ENCODE data around the gene POU2AF1. TPM values are rescaled to one million over a fixed set of nuclear protein-coding genes. Genes with fewer than 3 reads are reported as not detected.

The POU2AF1 gene
- total and polyA plus RNA-seq, 2 of the 13 experiments (the other 11 are each of a cell fraction or from before 2014, with no cell fraction given), result 1.9 to 3.6 TPM

DNA sequence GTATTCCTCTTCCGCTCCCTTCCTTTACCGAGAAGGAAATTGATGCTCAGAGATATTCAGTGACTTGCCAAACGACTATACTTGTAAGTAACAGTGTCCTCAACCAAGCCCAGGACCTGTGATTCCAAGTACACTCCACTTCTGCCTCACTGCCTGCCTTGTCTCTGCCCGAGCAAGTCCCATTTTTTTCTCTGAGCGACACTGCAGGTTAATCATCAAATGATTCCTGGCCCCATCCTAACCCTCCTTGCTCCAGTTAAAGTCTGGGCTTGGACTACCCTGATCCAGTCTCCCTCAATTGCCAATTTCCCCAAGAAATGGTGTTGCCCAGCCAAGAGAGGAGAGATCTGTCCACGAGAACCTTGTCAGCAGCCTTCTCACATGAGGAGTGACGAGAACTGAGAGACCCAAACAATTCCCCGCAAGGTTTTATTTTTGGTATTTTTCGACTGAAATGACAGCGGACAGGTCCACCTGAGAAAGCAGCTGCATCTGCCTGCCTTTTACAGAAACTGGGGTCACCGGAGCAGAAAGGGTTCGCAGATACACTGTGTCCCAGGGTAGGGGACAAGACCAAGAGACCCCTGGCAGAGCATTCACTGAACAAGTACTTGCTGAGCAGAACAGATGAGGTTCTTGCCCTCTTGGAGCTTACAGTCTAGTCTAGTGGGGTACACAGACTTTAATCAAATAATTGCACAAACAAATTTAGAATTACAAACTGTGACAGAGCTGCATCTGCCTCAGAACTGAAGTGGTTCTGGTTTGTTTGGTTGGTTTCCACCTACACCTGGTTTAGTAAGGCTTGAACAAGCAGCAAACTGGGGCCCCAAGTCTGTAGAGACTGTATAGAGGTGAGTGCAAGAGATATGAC lies 11.4 kb downstream of the POU2AF1 start (continued):
- TF ChIP-seq JUND (CRISPR knock-in tag; IDR thresholded peaks at IDR 0.05), result no peak
- TF ChIP-seq, protein P1, sequence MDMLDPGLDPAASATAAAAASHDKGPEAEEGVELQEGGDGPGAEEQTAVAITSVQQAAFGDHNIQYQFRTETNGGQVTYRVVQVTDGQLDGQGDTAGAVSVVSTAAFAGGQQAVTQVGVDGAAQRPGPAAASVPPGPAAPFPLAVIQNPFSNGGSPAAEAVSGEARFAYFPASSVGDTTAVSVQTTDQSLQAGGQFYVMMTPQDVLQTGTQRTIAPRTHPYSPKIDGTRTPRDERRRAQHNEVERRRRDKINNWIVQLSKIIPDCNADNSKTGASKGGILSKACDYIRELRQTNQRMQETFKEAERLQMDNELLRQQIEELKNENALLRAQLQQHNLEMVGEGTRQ (IDR thresholded peaks at IDR 0.05; ENCODE audit: low read depth, low read length), result no peak
- TF ChIP-seq, protein P1 (CRISPR knock-in tag; IDR thresholded peaks at IDR 0.05; ENCODE audit: borderline replicate concordance), result no peak

DNA sequence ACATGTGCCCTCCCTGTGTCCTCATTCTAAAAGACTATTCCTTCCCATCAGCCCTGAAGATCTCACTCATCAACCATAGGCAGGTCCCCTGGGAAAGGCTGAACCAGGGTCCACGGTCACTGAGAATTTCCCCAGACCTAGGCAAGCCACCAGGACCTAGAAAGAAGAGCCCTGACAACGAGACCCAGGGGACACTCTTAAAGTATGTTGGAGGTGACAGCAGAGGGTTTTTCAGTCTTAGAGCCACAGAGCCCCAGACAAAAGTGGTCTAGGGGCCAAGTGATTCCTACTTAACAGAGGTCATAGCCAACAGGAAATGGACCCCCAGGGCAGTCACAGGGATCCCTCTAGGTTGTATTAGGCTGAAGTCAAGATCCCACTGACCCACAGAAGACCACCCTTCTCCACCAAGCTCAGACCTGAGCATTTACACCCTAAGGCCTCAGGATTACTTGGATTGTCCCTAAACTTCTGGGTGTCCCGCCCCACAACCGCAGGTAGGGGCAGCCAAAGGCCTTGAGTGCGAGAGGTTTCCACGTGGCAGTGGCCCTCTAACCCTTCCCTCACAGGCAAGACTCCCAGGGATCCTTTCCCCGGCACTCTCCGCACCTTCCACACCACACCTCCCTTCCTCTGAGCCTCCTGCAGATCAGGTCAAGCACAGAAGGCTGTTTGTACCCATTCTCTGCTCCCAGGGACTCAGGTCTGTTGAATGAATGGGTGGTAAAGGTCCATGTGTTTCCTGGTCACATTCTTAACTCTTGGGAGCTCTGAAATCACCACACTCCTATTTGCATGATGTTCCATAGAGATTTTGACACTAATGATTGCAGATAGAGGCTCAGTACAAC lies 12.3 kb downstream of the POU2AF1 start:
- 0 out of 6 replicates have a peak overlapping the region, but pooled peaks of 1 of the 3 experiments have one; percentile 4 for H3K4me3 ChIP-seq (replicated peaks in 1 of 3; ENCODE audit: insufficient read depth in 1 of 3, low read depth in 2 of 3, low read length in 3 of 3)
- no peaks in the 10 kb centered on the region for H3K36me3 ChIP-seq (replicated peaks in 1 of 2; ENCODE audit: control insufficient read depth in 1 of 2, insufficient read depth in 2 of 2, low read length in 2 of 2)
- ATAC-seq (no peak; the same call in 1 of the 3 replicates), FAIRE-seq (no peak), DNase-seq (ENCODE audit: low spot score) (no peak)
- H4K20me1 ChIP-seq (ENCODE audit: insufficient read depth, low read length), result no peaks in the 10 kb centered on the region
- WGBS (ENCODE audit: low lambda C conversion rate), result 88% methylated on average over 6 of the region's 8 CpGs
- H3K27me3 ChIP-seq (ENCODE audit: control insufficient read depth in 1 of 2, insufficient read depth in 2 of 2, low read length in 2 of 2), result no peaks in the 10 kb centered on the region
- POLR2A ChIA-PET, result interaction anchor here (1.0 to 1.3 kb wide), 3 partner anchors 31 to 46 kb away, joined by 3 read pairs; no protein-coding TSS in a partner anchor
- no peak overlapping the region for H2AFZ ChIP-seq (ENCODE audit: low read length)
- H3K4me2 ChIP-seq (ENCODE audit: low read depth, low read length), result peak overlapping the region; percentile 55
- no peaks in the 10 kb centered on the region for H3K9me3 ChIP-seq (ENCODE audit: low read length)
- in situ Hi-C loops (cut with HindIII; ENCODE audit: extremely low pct_ligation_motif_present, low pct_unique_long_range_greater_than_20kb), result no loop called here
- intact Hi-C loops (cut with micrococcal nuclease; ENCODE audit: unreplicated experiment), result loop anchor here (1.0 kb wide), 1 partner anchor 29 kb away; no protein-coding TSS in a partner anchor
- peaks cover 76% of the 10 kb centered on the region for H3K4me1 ChIP-seq (ENCODE audit: insufficient read depth, low read length)
- CTCF ChIA-PET (ENCODE audit: low intra/inter-chr PET ratio, low total read pairs), result no interaction called here
- BruUV-seq (replicated peaks), result no TSS peak
- H3K79me2 ChIP-seq (ENCODE audit: insufficient read depth, low read length), result no peaks in the 10 kb centered on the region
- peak overlapping the region; percentile 98 for H3K27ac ChIP-seq (ENCODE audit: extremely low read length, insufficient read depth, low read length)
- H3K9ac ChIP-seq (ENCODE audit: insufficient read depth, low read depth, low read length), result peak overlapping the region; percentile 73
- TF ChIP-seq MAF1 (CRISPR knock-in tag; IDR thresholded peaks at IDR 0.05; ENCODE audit: borderline replicate concordance) (no peak), ZFP36L1 (CRISPR knock-in tag; IDR thresholded peaks at IDR 0.05) (0 out of 2 replicates have a peak, but pooled peaks have one; percentile 42), ZNF260 (CRISPR knock-in tag; IDR thresholded peaks at IDR 0.05; ENCODE audit: borderline replicate concordance, low read depth) (no peak), ZNF367 (CRISPR knock-in tag; IDR thresholded peaks at IDR 0.05; ENCODE audit: borderline replicate concordance) (no peak)
- TF ChIP-seq, protein P2, sequence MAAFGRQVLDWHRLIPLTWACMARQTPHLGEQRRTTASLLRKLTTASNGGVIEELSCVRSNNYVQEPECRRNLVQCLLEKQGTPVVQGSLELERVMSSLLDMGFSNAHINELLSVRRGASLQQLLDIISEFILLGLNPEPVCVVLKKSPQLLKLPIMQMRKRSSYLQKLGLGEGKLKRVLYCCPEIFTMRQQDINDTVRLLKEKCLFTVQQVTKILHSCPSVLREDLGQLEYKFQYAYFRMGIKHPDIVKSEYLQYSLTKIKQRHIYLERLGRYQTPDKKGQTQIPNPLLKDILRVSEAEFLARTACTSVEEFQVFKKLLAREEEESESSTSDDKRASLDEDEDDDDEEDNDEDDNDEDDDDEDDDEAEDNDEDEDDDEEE (CRISPR knock-in tag; IDR thresholded peaks at IDR 0.05), result no peak
- TF ChIP-seq, protein P3, sequence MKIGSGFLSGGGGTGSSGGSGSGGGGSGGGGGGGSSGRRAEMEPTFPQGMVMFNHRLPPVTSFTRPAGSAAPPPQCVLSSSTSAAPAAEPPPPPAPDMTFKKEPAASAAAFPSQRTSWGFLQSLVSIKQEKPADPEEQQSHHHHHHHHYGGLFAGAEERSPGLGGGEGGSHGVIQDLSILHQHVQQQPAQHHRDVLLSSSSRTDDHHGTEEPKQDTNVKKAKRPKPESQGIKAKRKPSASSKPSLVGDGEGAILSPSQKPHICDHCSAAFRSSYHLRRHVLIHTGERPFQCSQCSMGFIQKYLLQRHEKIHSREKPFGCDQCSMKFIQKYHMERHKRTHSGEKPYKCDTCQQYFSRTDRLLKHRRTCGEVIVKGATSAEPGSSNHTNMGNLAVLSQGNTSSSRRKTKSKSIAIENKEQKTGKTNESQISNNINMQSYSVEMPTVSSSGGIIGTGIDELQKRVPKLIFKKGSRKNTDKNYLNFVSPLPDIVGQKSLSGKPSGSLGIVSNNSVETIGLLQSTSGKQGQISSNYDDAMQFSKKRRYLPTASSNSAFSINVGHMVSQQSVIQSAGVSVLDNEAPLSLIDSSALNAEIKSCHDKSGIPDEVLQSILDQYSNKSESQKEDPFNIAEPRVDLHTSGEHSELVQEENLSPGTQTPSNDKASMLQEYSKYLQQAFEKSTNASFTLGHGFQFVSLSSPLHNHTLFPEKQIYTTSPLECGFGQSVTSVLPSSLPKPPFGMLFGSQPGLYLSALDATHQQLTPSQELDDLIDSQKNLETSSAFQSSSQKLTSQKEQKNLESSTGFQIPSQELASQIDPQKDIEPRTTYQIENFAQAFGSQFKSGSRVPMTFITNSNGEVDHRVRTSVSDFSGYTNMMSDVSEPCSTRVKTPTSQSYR (CRISPR knock-in tag; IDR thresholded peaks at IDR 0.05; ENCODE audit: borderline replicate concordance), result no peak
